ENCODE measurements around the gene BANF2. TPM values are rescaled to one million over a fixed set of nuclear protein-coding genes. Genes with fewer than 3 reads are reported as not detected.
"Not testable (repeated sequence)": the region's sequence is repeated elsewhere in the genome, so short reads cannot be mapped to it uniquely, and the experiment has no call there.

The BANF2 gene
- total RNA-seq, 1 donor = not detected

DNA sequence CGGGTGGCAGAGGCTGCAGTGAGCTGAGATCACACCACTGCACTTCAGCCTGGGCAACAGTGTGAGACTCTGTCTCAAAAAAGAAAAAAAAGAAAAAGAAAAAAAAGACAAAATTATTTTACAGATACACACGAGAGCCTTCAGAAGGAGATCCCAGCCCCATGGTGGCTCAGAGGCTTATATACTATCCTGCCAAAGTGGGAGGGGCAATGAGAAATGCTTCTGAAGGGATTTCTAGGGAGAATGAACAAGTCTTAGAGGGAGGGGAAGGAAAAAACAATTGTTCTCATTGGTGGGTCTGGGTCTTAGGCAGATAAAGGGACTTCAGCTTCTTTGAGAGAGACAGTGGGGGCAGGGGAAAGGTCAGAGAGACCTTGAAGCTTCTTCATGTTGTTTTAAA is 76.8 kb downstream of the BANF2 start:
- H4K20me1 ChIP-seq (ENCODE audit: insufficient read depth, low read length) = no peaks in the 10 kb centered on the region
- H3K4me1 ChIP-seq (ENCODE audit: insufficient read depth, low read length) = no peaks in the 10 kb centered on the region
- TF ChIP-seq, protein P1, sequence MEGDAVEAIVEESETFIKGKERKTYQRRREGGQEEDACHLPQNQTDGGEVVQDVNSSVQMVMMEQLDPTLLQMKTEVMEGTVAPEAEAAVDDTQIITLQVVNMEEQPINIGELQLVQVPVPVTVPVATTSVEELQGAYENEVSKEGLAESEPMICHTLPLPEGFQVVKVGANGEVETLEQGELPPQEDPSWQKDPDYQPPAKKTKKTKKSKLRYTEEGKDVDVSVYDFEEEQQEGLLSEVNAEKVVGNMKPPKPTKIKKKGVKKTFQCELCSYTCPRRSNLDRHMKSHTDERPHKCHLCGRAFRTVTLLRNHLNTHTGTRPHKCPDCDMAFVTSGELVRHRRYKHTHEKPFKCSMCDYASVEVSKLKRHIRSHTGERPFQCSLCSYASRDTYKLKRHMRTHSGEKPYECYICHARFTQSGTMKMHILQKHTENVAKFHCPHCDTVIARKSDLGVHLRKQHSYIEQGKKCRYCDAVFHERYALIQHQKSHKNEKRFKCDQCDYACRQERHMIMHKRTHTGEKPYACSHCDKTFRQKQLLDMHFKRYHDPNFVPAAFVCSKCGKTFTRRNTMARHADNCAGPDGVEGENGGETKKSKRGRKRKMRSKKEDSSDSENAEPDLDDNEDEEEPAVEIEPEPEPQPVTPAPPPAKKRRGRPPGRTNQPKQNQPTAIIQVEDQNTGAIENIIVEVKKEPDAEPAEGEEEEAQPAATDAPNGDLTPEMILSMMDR (IDR thresholded peaks at IDR 0.05; ENCODE audit: extremely low read depth, low read depth, low read length) = no peak
- no peaks in the 10 kb centered on the region for H3K9me3 ChIP-seq (ENCODE audit: low read depth, low read length)
- H3K79me2 ChIP-seq (ENCODE audit: insufficient read depth, low read length) = no peaks in the 10 kb centered on the region
- H3K4me2 ChIP-seq (ENCODE audit: insufficient read depth, low read length) = no peak overlapping the region
- no peak for DNase-seq (ENCODE audit: insufficient read length, low spot score, missing footprints)
- H3K36me3 ChIP-seq (ENCODE audit: insufficient read depth, low read length) = no peaks in the 10 kb centered on the region
- no peak overlapping the region for H2AFZ ChIP-seq (ENCODE audit: low read length)
- no peak overlapping the region for H3K4me3 ChIP-seq (ENCODE audit: insufficient read depth, low read length)
- no peak overlapping the region for H3K27ac ChIP-seq (ENCODE audit: low read depth, low read length)
- H3K27me3 ChIP-seq (ENCODE audit: insufficient read depth, low read length) = peaks cover 7% of the 10 kb centered on the region

DNA sequence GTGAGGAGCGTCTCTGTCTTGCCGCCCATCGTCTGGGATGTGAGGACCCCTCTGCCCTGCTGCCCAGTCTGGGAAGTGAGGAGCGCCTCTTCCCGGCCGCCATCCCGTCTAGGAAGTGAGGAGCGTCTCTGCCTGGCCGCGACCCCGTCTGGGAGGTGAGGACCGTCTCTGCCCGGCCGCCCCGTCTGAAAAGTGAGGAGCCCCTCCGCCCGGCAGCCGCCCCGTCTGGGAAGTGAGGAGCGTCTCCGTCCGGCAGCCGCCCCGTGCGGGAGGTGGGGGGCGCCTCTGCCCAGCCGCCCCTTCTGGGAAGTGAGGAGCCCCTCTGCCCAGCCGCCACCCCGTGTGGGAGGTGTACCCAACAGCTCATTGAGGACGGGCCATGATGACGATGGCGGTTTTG is 79.2 kb downstream of the BANF2 start:
- not testable (repeated sequence) for H3K27me3 ChIP-seq (ENCODE audit: insufficient read depth, low read length); H3K4me2 ChIP-seq (ENCODE audit: insufficient read depth, low read length); H3K79me2 ChIP-seq (ENCODE audit: insufficient read depth, low read length); H3K36me3 ChIP-seq (ENCODE audit: insufficient read depth, low read length); H3K27ac ChIP-seq (ENCODE audit: low read depth, low read length); H2AFZ ChIP-seq (ENCODE audit: low read length); H3K4me1 ChIP-seq (ENCODE audit: insufficient read depth, low read length); H3K4me3 ChIP-seq (ENCODE audit: insufficient read depth, low read length); DNase-seq (ENCODE audit: insufficient read length, low spot score, missing footprints); H4K20me1 ChIP-seq (ENCODE audit: insufficient read depth, low read length); H3K9me3 ChIP-seq (ENCODE audit: low read depth, low read length)

DNA sequence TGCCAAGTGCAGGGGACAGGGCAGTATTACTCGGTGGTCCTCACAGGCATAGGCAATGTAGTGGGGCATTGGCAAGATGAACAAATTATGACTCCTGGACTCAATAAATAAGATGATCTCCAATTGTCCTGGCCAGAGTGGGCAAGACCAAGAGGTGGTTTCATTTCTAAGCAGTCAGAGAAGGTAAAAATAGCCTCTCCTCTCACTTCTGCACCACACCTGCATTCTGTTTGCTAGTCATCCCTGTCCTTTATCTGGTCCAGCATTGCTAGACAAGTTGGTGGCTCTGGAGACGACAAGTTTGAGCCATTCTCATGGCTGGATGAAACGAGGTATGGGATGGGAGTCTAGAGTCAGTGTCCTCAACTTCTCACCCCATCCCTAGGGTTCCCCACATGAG is 83.0 kb downstream of the BANF2 start:
- Histone ChIP-seq H2AFZ (ENCODE audit: low read length) (no peak overlapping the region), H4K20me1 (ENCODE audit: insufficient read depth, low read length) (no peaks in the 10 kb centered on the region), H3K9me3 (ENCODE audit: low read depth, low read length) (no peaks in the 10 kb centered on the region), H3K4me3 (ENCODE audit: insufficient read depth, low read length) (no peak overlapping the region), H3K27ac (ENCODE audit: low read depth, low read length) (no peak overlapping the region), H3K27me3 (ENCODE audit: insufficient read depth, low read length) (no peaks in the 10 kb centered on the region), H3K36me3 (ENCODE audit: insufficient read depth, low read length) (no peaks in the 10 kb centered on the region), H3K4me1 (ENCODE audit: insufficient read depth, low read length) (peaks cover 8% of the 10 kb centered on the region), H3K79me2 (ENCODE audit: insufficient read depth, low read length) (no peaks in the 10 kb centered on the region), H3K4me2 (ENCODE audit: insufficient read depth, low read length) (no peak overlapping the region)
- TF ChIP-seq, protein P1 (IDR thresholded peaks at IDR 0.05; ENCODE audit: extremely low read depth, low read depth, low read length) = no peak
- DNase-seq (ENCODE audit: insufficient read length, low spot score, missing footprints) = no peak

DNA sequence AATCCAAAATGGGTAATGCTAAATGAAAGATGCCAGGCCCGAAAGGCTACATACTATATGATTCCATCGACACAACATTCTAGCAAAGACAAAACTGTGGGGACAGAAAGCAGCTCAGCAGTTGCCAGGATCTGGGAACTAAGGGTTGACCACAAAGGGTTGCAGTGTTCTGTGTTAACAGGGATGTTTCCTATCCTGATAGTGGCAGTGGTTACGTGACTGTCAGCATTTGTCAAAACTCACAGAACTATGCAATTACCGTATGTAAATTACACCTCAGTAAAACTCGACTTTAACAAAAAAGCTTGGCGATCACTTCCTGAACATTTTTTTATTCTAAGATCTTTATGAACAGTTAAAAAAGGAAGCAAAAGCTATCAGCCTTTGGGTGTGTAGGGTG is 83.9 kb downstream of the BANF2 start:
- no peak overlapping the region for H3K4me3 ChIP-seq (ENCODE audit: insufficient read depth, low read length)

More for the DNA sequence above, 83.9 kb downstream of the BANF2 start:
- H3K27ac ChIP-seq (ENCODE audit: low read depth, low read length) = no peak overlapping the region
- no peaks in the 10 kb centered on the region for H3K36me3 ChIP-seq (ENCODE audit: insufficient read depth, low read length)
- no peaks in the 10 kb centered on the region for H3K27me3 ChIP-seq (ENCODE audit: insufficient read depth, low read length)
- H3K4me1 ChIP-seq (ENCODE audit: insufficient read depth, low read length) = peaks cover 8% of the 10 kb centered on the region
- H4K20me1 ChIP-seq (ENCODE audit: insufficient read depth, low read length) = no peaks in the 10 kb centered on the region
- no peak for DNase-seq (ENCODE audit: insufficient read length, low spot score, missing footprints)
- TF ChIP-seq, protein P1 (IDR thresholded peaks at IDR 0.05; ENCODE audit: extremely low read depth, low read depth, low read length) = no peak
- no peak overlapping the region for H2AFZ ChIP-seq (ENCODE audit: low read length)
- H3K9me3 ChIP-seq (ENCODE audit: low read depth, low read length) = no peaks in the 10 kb centered on the region
- no peak overlapping the region for H3K4me2 ChIP-seq (ENCODE audit: insufficient read depth, low read length)
- no peaks in the 10 kb centered on the region for H3K79me2 ChIP-seq (ENCODE audit: insufficient read depth, low read length)

Measured in osteoblast (primary cell).